ENCODE data around the gene PTPN5.

PTPN5 gene

GRCh38 chr11:18743900-18744514, 47.6 kb downstream of the PTPN5 start:
- DNase-seq (ENCODE audit: low read depth): no peak
- TF ChIP-seq, protein P1, sequence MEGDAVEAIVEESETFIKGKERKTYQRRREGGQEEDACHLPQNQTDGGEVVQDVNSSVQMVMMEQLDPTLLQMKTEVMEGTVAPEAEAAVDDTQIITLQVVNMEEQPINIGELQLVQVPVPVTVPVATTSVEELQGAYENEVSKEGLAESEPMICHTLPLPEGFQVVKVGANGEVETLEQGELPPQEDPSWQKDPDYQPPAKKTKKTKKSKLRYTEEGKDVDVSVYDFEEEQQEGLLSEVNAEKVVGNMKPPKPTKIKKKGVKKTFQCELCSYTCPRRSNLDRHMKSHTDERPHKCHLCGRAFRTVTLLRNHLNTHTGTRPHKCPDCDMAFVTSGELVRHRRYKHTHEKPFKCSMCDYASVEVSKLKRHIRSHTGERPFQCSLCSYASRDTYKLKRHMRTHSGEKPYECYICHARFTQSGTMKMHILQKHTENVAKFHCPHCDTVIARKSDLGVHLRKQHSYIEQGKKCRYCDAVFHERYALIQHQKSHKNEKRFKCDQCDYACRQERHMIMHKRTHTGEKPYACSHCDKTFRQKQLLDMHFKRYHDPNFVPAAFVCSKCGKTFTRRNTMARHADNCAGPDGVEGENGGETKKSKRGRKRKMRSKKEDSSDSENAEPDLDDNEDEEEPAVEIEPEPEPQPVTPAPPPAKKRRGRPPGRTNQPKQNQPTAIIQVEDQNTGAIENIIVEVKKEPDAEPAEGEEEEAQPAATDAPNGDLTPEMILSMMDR (IDR thresholded peaks at IDR 0.05; ENCODE audit: insufficient read depth, low read depth, low read length, missing control alignments): no peak
- H3K4me3 ChIP-seq (ENCODE audit: low read length): no peak overlapping the region

- no peak for DNase-seq (ENCODE audit: low read depth)
- H3K4me3 ChIP-seq (ENCODE audit: low read length): no peak overlapping the region
- TF ChIP-seq, protein P1 (IDR thresholded peaks at IDR 0.05; ENCODE audit: insufficient read depth, low read depth, low read length, missing control alignments): no peak
Observed at GRCh38 chr11:18743365-18743764, 48.2 kb downstream of the PTPN5 start.

DNA sequence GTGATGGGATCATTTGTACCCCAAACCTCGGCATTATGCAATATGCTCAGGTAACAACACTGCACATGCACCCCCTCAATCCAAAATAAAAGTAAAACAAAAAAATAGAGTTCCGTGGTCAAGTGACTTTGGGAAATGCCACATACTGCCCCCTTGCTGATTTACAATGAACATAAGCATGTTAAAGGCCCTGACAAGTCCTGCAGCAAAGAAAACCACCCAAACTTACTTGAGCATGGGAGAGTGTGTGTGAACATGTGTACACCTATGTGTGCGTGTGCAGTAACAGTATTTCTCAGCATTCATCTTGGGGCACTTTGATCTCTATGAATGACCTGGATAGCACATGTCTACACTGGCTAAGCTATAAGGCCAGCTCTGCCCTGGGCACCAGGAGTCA, 49.8 kb downstream of the PTPN5 start:
- no peak overlapping the region for H3K4me3 ChIP-seq (ENCODE audit: low read length)

GRCh38 chr11:18739685-18740084, 51.9 kb downstream of the PTPN5 start:
- no peak for DNase-seq (ENCODE audit: low read depth)
- TF ChIP-seq, protein P1 (IDR thresholded peaks at IDR 0.05; ENCODE audit: insufficient read depth, low read depth, low read length, missing control alignments): no peak
- H3K4me3 ChIP-seq (ENCODE audit: low read length): no peak overlapping the region

More for the DNA sequence above, 49.8 kb downstream of the PTPN5 start:
- DNase-seq (ENCODE audit: low read depth): no peak
- TF ChIP-seq, protein P1 (IDR thresholded peaks at IDR 0.05; ENCODE audit: insufficient read depth, low read depth, low read length, missing control alignments): no peak

- DNase-seq (ENCODE audit: low read depth): no peak
- no peak overlapping the region for H3K4me3 ChIP-seq (ENCODE audit: low read length)
- TF ChIP-seq, protein P1 (IDR thresholded peaks at IDR 0.05; ENCODE audit: insufficient read depth, low read depth, low read length, missing control alignments): no peak
Observed at GRCh38 chr11:18737642-18738041, 54.0 kb downstream of the PTPN5 start.

GRCh38 chr11:18736590-18737148, 54.9 kb downstream of the PTPN5 start:
- TF ChIP-seq, protein P1 (IDR thresholded peaks at IDR 0.05; ENCODE audit: insufficient read depth, low read depth, low read length, missing control alignments): no peak
- no peak for DNase-seq (ENCODE audit: low read depth)
- H3K4me3 ChIP-seq (ENCODE audit: low read length): no peak overlapping the region

DNA sequence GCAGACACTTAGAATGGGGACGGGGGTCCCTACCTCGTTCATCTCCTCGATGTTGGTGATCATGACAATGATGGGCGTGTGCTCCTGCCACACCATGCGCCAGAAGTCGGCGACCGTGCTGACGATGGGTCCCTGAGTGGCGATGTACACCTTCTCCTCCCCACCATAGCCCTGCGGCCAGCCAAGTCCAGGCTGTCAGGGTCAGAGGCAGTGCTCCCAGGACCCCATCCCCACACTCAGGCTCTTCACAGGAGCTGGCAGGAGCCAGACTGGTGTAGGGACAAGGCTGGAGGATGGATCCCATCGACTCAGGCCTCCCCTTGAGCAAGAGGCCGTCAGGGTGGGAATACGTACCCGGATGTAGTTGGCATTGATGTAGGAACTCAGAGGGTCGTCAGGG, 58.4 kb downstream of the PTPN5 start:
- H3K4me3 ChIP-seq (ENCODE audit: low read length): no peak overlapping the region
- TF ChIP-seq, protein P1 (IDR thresholded peaks at IDR 0.05; ENCODE audit: insufficient read depth, low read depth, low read length, missing control alignments): no peak
- DNase-seq (ENCODE audit: low read depth): no peak

All from epithelial cell of esophagus (primary cell).